Sigmoid colon (tissue), 7 donors: ENCODE data around the gene SPTBN5. TPM values are rescaled to one million over a fixed set of nuclear protein-coding genes. Genes with fewer than 3 reads are reported as not detected.

Source experiments
- DNase-seq: peaks from one replicate; pipeline ENCODE4 v3.0.0-alpha.2; 2019
- H3K27ac ChIP-seq, 4 donors: fragments of 200-600 bp; sonication (generic); one replicate each; pipeline ENCODE4 v1.5.1; 2016 to 2019; ENCODE audit warnings: mild to moderate bottlenecking in 1 of 4
- H3K27me3 ChIP-seq, 3 donors: fragments of 200-600 bp; sonication (generic); one replicate each; pipeline ENCODE4 v1.5.1; 2019; ENCODE audit warnings: mild to moderate bottlenecking in 1 of 3
- H3K36me3 ChIP-seq, 4 donors: fragments of 200-600 bp; sonication (generic); one replicate each; pipeline ENCODE4 v1.5.1; 2016 to 2019
- H3K4me1 ChIP-seq, 4 donors: fragments of 200-600 bp; sonication (generic); one replicate each; pipeline ENCODE4 v1.5.1; 2017 to 2019
- H3K4me3 ChIP-seq, 4 donors: fragments of 200-600 bp; sonication (generic); one replicate each; pipeline ENCODE4 v1.5.1; 2017 to 2019; ENCODE audit warnings: mild to moderate bottlenecking in 2 of 4, moderate library complexity in 1 of 4
- H3K9me3 ChIP-seq, 4 donors: fragments of 200-600 bp in 3 of 4; sonication (generic) in 3 of 4; one replicate each; pipeline versions ENCODE4 v1.5.1 to v1.6.1; 2013 to 2019
- CTCF ChIP-seq, 4 experiments: fragments of 450-650 bp in 3 of 4; fragments of 200-600 bp in 1 of 4; IDR thresholded peaks; one replicate each; pipeline ENCODE4 v1.5.1; 2016 to 2019; ENCODE audit warnings: antibody characterized with exemption in 4 of 4, mild to moderate bottlenecking in 3 of 4, moderate library complexity in 2 of 4
- EP300 ChIP-seq, 4 donors: sonication (generic); formaldehyde crosslinking; IDR thresholded peaks; one replicate each; pipeline ENCODE4 v1.6.1; 2017; ENCODE audit warnings: antibody characterized with exemption in 4 of 4
- POLR2A ChIP-seq, 2 donors: fragments of 450-650 bp; IDR thresholded peaks; one replicate each; pipeline ENCODE4 v1.6.1; 2016; ENCODE audit warnings: antibody characterized with exemption in 2 of 2, mild to moderate bottlenecking in 2 of 2, moderate library complexity in 2 of 2
- POLR2AphosphoS5 ChIP-seq, 4 donors: sonication (generic); formaldehyde crosslinking; IDR thresholded peaks; one replicate each; pipeline ENCODE4 v1.6.1; 2017; ENCODE audit warnings: antibody characterized with exemption in 4 of 4
- WGBS, 2 donors: extraction: QIAGEN DNeasy Blood & Tissue Kit; methylation state at CpG; one replicate each; pipeline ENCODE4 v1.1.7; 2013; 5-methylcytosine and 5-hydroxymethylcytosine counted together
- intact Hi-C: fragments of 100-400 bp; cut with DNase I; formaldehyde crosslinking; loops from one replicate; pipeline ENCODE4 v1.15.1; 2023
- polyA plus RNA-seq, 3 donors: library from polyadenylated mRNA; stranded (reverse); fragments of 200-250 nt; gene quantifications; one replicate each; pipeline ENCODE4 v1.2.3, GENCODE V29; 2013
- total RNA-seq, 4 donors: library from RNA; depleted of rRNA; stranded (reverse); fragments of >200 nt; gene quantifications; one replicate each; pipeline ENCODE4 v1.1.0, GENCODE V29; 2016
- donor health status: healthy with polysubstance abuse.
- donor health status: Bipolar disorder and iron deficiency.
- donor health status: healthy.

Gene SPTBN5
- total and polyA plus RNA-seq, 7 donors: under 0.01 to 2.3 (median 0.60) TPM

DNA sequence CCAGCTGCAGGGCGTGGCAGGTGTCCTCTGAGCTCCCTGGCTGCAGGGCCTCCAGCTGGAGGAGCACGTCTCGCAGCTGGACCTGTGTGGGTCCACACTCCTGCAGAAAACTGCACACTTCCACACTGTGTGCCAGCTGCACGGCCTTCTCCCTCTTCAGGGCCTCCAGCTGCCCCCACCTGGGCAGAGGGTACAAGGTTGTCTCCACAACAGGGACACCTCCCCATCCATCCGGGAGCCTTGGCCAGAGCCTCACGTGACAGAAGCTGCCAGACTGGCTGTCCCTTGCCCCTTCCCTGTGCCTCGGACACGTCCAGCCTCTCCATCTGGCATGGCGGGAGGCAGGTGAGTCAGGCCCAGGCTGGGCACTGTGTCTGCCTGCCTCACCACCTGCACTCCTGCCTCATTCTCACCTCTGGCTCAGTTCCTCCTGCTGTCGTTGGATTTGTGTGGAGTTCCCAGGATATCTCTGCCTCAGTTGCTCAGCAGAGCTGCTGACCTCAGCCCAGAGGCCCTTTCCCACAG lies 14.5 kb downstream of the SPTBN5 start:
- Histone ChIP-seq H3K4me3 (no peak overlapping the region), H3K27me3 (peaks cover 0 to 33% (median 9%) of the 10 kb centered on the region in 3 donors), H3K4me1 (peaks cover 0 to 17% (median 12%) of the 10 kb centered on the region in 4 donors), H3K36me3 (no peaks in the 10 kb centered on the region), H3K27ac (no peak overlapping the region), H3K9me3 (no peaks in the 10 kb centered on the region)
- TF ChIP-seq CTCF (IDR thresholded peaks at IDR 0.05) (no peak), POLR2A (IDR thresholded peaks at IDR 0.05) (no peak), EP300 (IDR thresholded peaks at IDR 0.05) (no peak), POLR2AphosphoS5 (IDR thresholded peaks at IDR 0.05) (no peak)
- intact Hi-C loops: no loop called here
- DNase-seq: no peak
- WGBS, 2 donors: 90 to 92% methylated on average over 10 of the region's 10 CpGs

DNA sequence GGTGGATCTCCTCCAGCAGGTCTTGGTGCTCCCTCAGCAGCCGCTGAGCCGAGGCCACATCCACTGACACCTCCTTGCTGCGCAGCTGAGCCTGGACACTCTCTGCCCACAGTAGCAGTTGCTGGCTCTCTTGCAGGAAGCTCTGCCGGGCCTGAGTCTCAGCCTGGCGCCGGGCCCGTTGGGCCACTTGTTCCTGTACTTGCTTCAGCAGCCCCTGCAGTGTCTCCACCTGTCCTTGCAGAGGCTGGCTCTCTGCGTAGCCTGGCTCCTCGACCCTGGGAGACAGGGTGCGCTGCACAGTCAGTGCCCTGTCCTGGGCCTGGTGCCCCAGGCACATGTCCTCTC lies 15.5 kb downstream of the SPTBN5 start:
- H3K36me3 ChIP-seq: no peaks in the 10 kb centered on the region
- TF ChIP-seq EP300 (IDR thresholded peaks at IDR 0.05): no peak
- no peak for TF ChIP-seq CTCF (IDR thresholded peaks at IDR 0.05)
- no peak for TF ChIP-seq POLR2AphosphoS5 (IDR thresholded peaks at IDR 0.05)
- no peak for TF ChIP-seq POLR2A (IDR thresholded peaks at IDR 0.05)
- no peak overlapping the region for H3K27ac ChIP-seq
- no peaks in the 10 kb centered on the region for H3K9me3 ChIP-seq
- H3K4me1 ChIP-seq: peaks cover 0 to 17% (median 12%) of the 10 kb centered on the region in 4 donors
- no peak for DNase-seq
- no peak overlapping the region for H3K4me3 ChIP-seq
- H3K27me3 ChIP-seq: peaks cover 0 to 33% (median 9%) of the 10 kb centered on the region in 3 donors
- intact Hi-C loops: no loop called here
- 91 to 93% methylated on average over 10 of the region's 10 CpGs for WGBS, 2 donors

DNA sequence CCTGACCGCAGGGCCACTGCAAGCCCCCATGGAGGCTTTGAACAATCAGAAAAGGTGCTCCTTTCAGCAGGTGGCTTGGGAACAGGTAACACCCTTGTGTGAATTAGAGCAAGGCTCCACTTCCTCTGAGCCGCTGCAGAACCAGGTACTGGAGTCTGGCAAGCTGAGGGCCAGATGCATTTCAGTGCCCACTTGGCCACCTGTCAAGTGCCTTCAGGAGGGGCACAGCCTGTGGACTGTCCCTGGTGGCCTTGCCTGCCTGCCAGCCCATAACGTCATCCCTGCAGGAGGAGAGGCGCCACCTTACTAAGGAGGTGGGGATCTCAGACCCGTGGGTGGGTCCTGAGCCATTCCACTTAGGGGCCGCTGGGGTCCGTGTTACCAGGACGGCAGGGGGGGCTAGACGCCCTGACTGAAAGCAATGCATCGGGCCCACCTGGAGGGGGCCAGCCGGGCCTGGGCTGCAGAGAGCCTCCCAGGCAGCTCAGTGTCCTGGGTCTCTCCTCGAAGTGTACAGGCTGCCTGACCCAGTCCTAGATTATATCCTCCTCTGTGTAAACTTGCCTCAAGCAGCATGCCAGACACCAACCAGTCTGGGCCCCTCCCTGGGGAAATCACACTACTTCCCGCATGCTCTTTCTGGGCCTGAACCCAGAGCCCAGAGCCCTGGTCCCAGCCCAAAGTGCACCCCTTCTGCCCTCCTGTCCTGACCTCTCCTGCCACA lies 16.1 kb downstream of the SPTBN5 start:
- TF ChIP-seq CTCF (IDR thresholded peaks at IDR 0.05) (no peak), POLR2AphosphoS5 (IDR thresholded peaks at IDR 0.05) (no peak), POLR2A (IDR thresholded peaks at IDR 0.05) (no peak), EP300 (IDR thresholded peaks at IDR 0.05) (no peak)
- 83 to 84% methylated on average over 13 of the region's 13 CpGs for WGBS, 2 donors
- intact Hi-C loops: no loop called here
- Histone ChIP-seq H3K27ac (no peak overlapping the region), H3K9me3 (no peaks in the 10 kb centered on the region), H3K4me3 (no peak overlapping the region), H3K4me1 (peaks cover 0 to 16% (median 12%) of the 10 kb centered on the region in 4 donors), H3K27me3 (peaks cover 0 to 33% (median 9%) of the 10 kb centered on the region in 3 donors), H3K36me3 (no peaks in the 10 kb centered on the region)
- no peak for DNase-seq

GRCh38 chr15:41876689-41877088 lies 17.2 kb downstream of the SPTBN5 start:
- no peak overlapping the region for H3K4me3 ChIP-seq
- TF ChIP-seq CTCF (IDR thresholded peaks at IDR 0.05) (no peak), EP300 (IDR thresholded peaks at IDR 0.05) (no peak), POLR2A (IDR thresholded peaks at IDR 0.05) (no peak), POLR2AphosphoS5 (IDR thresholded peaks at IDR 0.05) (no peak)
- no peak overlapping the region for H3K27ac ChIP-seq
- WGBS, 2 donors: 52 to 75% methylated on average over 12 of the region's 12 CpGs
- H3K27me3 ChIP-seq: peaks cover 0 to 27% (median 3%) of the 10 kb centered on the region in 3 donors
- H3K36me3 ChIP-seq: no peaks in the 10 kb centered on the region
- no peak for DNase-seq
- intact Hi-C loops: no loop called here
- no peaks in the 10 kb centered on the region for H3K9me3 ChIP-seq
- peaks cover 0 to 5% (median 3%) of the 10 kb centered on the region in 4 donors for H3K4me1 ChIP-seq
